ENCODE results near the gene PATZ1.

Gene PATZ1

GRCh38 chr22:31339148-31339832 lies 6.9 kb downstream of the PATZ1 start:
- Histone ChIP-seq H3K36me3 (ENCODE audit: insufficient read depth) (no peaks in the 10 kb centered on the region), H3K4me3 (IDR thresholded peaks at IDR 0.05; ENCODE audit: insufficient read depth, low read depth, low read length) (no peak overlapping the region), H4K20me1 (ENCODE audit: insufficient read depth) (no peaks in the 10 kb centered on the region), H2AFZ (ENCODE audit: low read depth) (no peak overlapping the region), H3K27ac (peak overlapping the region; percentile 21; the same call in 1 of the 2 replicates), H3K4me2 (no peak overlapping the region), H3K27me3 (ENCODE audit: insufficient read depth, low read depth) (no peaks in the 10 kb centered on the region), H3K4me1 (ENCODE audit: low read depth, poor library complexity, severe bottlenecking) (peaks cover 2% of the 10 kb centered on the region), H3K79me2 (ENCODE audit: insufficient read depth, low read depth) (peaks cover 5% of the 10 kb centered on the region; the same call in 1 of the 2 replicates), H3K9ac (no peak overlapping the region)
- TF ChIP-seq CTCF (conservative IDR thresholded peaks at IDR 0.05; ENCODE audit: low read depth, low read length) = no peak

GRCh38 chr22:31337178-31337577 lies 9.0 kb downstream of the PATZ1 start:
- H3K4me1 ChIP-seq (ENCODE audit: low read depth, poor library complexity, severe bottlenecking) = peaks cover 4% of the 10 kb centered on the region

GRCh38 chr22:31334329-31334728 lies 11.8 kb downstream of the PATZ1 start:
- Histone ChIP-seq H3K4me3 (IDR thresholded peaks at IDR 0.05; ENCODE audit: insufficient read depth, low read depth, low read length) (no peak overlapping the region), H3K9ac (no peak overlapping the region), H3K4me2 (no peak overlapping the region), H3K36me3 (ENCODE audit: insufficient read depth) (no peaks in the 10 kb centered on the region; the same call in 1 of the 2 replicates), H4K20me1 (ENCODE audit: insufficient read depth) (no peaks in the 10 kb centered on the region), H3K79me2 (ENCODE audit: insufficient read depth, low read depth) (no peaks in the 10 kb centered on the region), H2AFZ (ENCODE audit: low read depth) (no peak overlapping the region), H3K4me1 (ENCODE audit: low read depth, poor library complexity, severe bottlenecking) (peaks cover 8% of the 10 kb centered on the region), H3K27ac (no peak overlapping the region), H3K27me3 (ENCODE audit: insufficient read depth, low read depth) (no peaks in the 10 kb centered on the region)
- no peak for TF ChIP-seq CTCF (conservative IDR thresholded peaks at IDR 0.05; ENCODE audit: low read depth, low read length)

More at GRCh38 chr22:31337178-31337577, 9.0 kb downstream of the PATZ1 start:
- H4K20me1 ChIP-seq (ENCODE audit: insufficient read depth) = no peaks in the 10 kb centered on the region
- no peak overlapping the region for H3K27ac ChIP-seq
- no peak overlapping the region for H3K4me2 ChIP-seq
- no peak overlapping the region for H3K4me3 ChIP-seq (IDR thresholded peaks at IDR 0.05; ENCODE audit: insufficient read depth, low read depth, low read length)
- H3K36me3 ChIP-seq (ENCODE audit: insufficient read depth) = no peaks in the 10 kb centered on the region; the same call in 1 of the 2 replicates
- TF ChIP-seq CTCF (conservative IDR thresholded peaks at IDR 0.05; ENCODE audit: low read depth, low read length) = no peak
- H3K9ac ChIP-seq = no peak overlapping the region
- H3K27me3 ChIP-seq (ENCODE audit: insufficient read depth, low read depth) = no peaks in the 10 kb centered on the region
- no peak overlapping the region for H2AFZ ChIP-seq (ENCODE audit: low read depth)
- no peaks in the 10 kb centered on the region; the same call in 1 of the 2 replicates for H3K79me2 ChIP-seq (ENCODE audit: insufficient read depth, low read depth)

- H3K27ac ChIP-seq = no peak overlapping the region
- peaks cover 8% of the 10 kb centered on the region for H3K4me1 ChIP-seq (ENCODE audit: low read depth, poor library complexity, severe bottlenecking)
- H3K9ac ChIP-seq = no peak overlapping the region
- no peaks in the 10 kb centered on the region for H4K20me1 ChIP-seq (ENCODE audit: insufficient read depth)
- no peak overlapping the region for H3K4me2 ChIP-seq
- TF ChIP-seq CTCF (conservative IDR thresholded peaks at IDR 0.05; ENCODE audit: low read depth, low read length) = no peak
- no peaks in the 10 kb centered on the region for H3K27me3 ChIP-seq (ENCODE audit: insufficient read depth, low read depth)
- H3K36me3 ChIP-seq (ENCODE audit: insufficient read depth) = no peaks in the 10 kb centered on the region; the same call in 1 of the 2 replicates
- H2AFZ ChIP-seq (ENCODE audit: low read depth) = no peak overlapping the region
- no peak overlapping the region for H3K4me3 ChIP-seq (IDR thresholded peaks at IDR 0.05; ENCODE audit: insufficient read depth, low read depth, low read length)
- H3K79me2 ChIP-seq (ENCODE audit: insufficient read depth, low read depth) = no peaks in the 10 kb centered on the region
Observed at GRCh38 chr22:31333641-31334040, 12.5 kb downstream of the PATZ1 start.
